Right lobe of liver (tissue), 4 donors: ENCODE measurements around the gene ATF7.
A peak's percentile ranks its signal among the peaks of the same experiment; 100 is the strongest.

Experiments
- CTCF ChIP-seq, 4 donors: fragments of 200-600 bp in 3 of 4; fragments of 450-650 bp in 1 of 4; IDR thresholded peaks; one replicate each; pipeline versions ENCODE4 v1.5.1 to v1.8.0; 2016 to 2022; ENCODE audit warnings: antibody characterized with exemption in 4 of 4, mild to moderate bottlenecking in 2 of 4
- POLR2A ChIP-seq: fragments of 450-650 bp; IDR thresholded peaks from one replicate; pipeline ENCODE4 v1.6.1; 2017; ENCODE audit warnings: antibody characterized with exemption, mild to moderate bottlenecking
- donor health status: DM: no; HTN: no; CAD: no.
- donor health status: DM: no; HTN: no; CAD: no.
- donor health status: DM: no; HTN: yes; CAD: no.

DNA sequence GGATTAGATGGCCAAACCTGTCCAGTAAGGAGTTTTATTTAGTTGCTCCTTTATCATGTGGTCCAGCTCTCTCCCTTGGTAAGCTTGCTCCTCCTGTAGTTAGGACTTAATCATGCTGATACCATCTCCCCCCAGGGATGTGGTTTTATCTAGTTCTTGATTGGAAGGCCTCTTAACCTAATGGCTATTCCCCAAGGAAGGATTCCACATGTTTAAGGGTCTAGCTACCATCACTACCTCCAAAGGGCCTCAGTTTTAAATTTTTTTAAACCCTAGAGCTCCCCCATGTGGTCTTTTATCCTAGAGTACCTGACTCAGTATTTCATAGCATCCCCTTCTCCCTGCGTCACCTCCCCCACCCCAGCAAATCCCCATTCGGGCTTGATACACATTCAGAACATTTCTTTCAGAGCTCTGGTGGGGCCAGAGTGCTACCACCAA lies 149.4 kb downstream of the ATF7 start:
- TF ChIP-seq CTCF (IDR thresholded peaks at IDR 0.05), result peak in 2 of 4 donors; percentile 15 to 24
- no peak for TF ChIP-seq POLR2A
